ENCODE measurements around the gene RNASE8.
"Not testable (repeated sequence)": the region's sequence is repeated elsewhere in the genome, so short reads cannot be mapped to it uniquely, and the experiment has no call there.

The RNASE8 gene

GRCh38 chr14:21057803-21058675 lies at the start of gene RNASE8:
Gene RNASE8 (plus strand): TSS chr14:21057822. CDS start chr14:21057893, 71 bp downstream.
- DNase-seq (ENCODE audit: low spot score) (peak; percentile 35), FAIRE-seq (peak; percentile 65)

- FAIRE-seq; DNase-seq (ENCODE audit: low spot score): not testable (repeated sequence)
Measured at GRCh38 chr14:21009721-21010120, 47.9 kb upstream of the RNASE8 start.

DNA sequence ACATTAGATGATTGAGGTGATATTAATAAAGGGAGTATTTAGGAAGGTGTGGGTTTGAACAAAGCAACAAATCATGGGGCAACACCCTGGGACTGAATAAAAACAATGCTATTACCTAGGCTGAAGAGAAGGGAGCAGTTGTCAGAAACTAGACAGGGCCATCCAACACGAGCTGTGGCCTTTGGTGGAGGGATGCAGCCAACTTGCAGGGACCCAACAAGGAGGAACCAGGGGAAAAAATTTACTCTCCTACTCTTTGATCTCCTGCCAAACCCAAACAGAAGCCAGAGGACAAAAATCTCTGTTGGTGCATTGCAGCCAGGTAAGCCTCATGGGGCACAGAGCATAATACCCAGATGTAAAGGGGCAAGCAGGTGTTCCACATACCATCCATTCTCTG lies 46.5 kb upstream of the RNASE8 start:
- no peak for FAIRE-seq
- no peak for DNase-seq (ENCODE audit: low spot score)

- DNase-seq (ENCODE audit: low spot score) (peak; percentile 82), FAIRE-seq (peak; percentile 88)
Measured at GRCh38 chr14:21014761-21015190, 42.8 kb upstream of the RNASE8 start.

DNA sequence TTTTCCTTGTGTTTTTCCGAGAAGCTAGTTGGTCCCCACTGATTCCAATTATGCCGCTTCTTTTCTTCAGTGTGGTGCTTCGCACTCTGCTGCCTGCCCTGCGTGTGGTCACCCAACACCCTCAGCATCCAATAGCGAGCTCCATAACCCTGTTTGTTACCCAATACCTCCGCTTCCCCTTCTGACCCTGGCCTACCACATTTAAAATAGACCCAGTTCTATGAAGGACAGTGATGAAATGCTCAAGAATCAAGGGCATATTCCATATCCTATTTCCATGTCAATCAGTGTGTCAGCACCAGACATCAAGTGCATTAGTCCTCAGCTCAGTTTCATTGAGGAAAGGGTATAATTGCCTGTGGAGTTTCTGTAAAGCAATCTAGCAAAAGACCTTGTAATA lies 42.3 kb upstream of the RNASE8 start:
- DNase-seq (ENCODE audit: low spot score) (no peak), FAIRE-seq (no peak)

GRCh38 chr14:21016413-21017190 lies 41.0 kb upstream of the RNASE8 start:
- no peak for FAIRE-seq

GRCh38 chr14:21017528-21018245 lies 39.9 kb upstream of the RNASE8 start:
- DNase-seq (ENCODE audit: low spot score) (no peak), FAIRE-seq (no peak)

More at GRCh38 chr14:21016413-21017190, 41.0 kb upstream of the RNASE8 start:
- DNase-seq (ENCODE audit: low spot score): no peak

GRCh38 chr14:21018286-21018685 lies 39.3 kb upstream of the RNASE8 start:
- DNase-seq (ENCODE audit: low spot score) (no peak), FAIRE-seq (no peak)

GRCh38 chr14:21018781-21019180 lies 38.8 kb upstream of the RNASE8 start:
- DNase-seq (ENCODE audit: low spot score): no peak
- FAIRE-seq: no peak

DNA sequence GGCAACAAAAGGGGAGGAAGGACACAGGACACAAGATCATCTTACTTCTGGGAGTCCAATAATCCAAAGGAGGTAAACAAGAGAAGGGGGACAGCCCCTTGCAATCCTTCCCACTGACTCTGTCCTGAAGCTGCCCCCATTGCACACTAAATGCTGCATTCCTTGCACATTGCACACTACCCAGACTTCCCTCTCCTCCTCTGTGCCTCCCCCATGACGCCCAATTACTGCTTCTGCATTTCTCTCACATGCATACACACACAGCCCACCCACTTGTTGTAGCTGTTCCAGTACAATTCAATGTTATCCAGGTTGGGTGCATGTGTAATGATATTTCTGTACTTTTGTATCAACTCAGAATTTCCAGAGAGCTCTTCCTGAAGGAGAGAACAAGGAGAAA lies 38.3 kb upstream of the RNASE8 start:
- FAIRE-seq (peak; percentile 72), DNase-seq (ENCODE audit: low spot score) (no peak)

DNA sequence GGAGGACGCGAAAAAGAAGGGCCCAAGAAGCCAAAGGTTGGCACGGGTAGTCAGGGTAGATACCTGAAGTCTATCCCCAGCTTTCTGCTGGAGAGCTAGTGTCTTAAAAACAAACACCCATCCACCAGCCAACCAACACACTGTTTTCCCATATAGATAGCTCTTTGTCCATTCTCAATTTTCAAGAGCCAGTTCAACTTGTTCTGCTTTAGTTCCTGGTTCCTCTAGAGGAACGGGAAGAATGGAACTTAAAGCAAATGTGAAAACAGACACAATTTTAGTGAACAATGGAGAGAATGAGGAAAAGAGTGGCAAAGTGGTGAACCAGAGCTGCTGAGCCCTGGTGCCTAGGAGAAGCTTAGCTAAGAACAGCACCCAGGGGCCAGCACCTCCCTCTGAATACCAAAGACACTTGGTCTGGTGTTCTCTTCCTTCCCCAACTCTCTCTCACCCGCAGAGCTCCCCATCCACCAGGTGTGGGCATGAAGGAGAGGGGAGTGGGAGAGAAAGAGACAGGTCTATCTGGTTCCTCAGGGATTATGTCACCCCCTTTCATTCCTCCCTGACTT lies 36.6 kb upstream of the RNASE8 start:
- no peak for DNase-seq (ENCODE audit: low spot score)
- FAIRE-seq: no peak

- FAIRE-seq (no peak), DNase-seq (ENCODE audit: low spot score) (no peak)
Measured at GRCh38 chr14:21022686-21023085, 34.9 kb upstream of the RNASE8 start.

GRCh38 chr14:21023174-21023573 lies 34.4 kb upstream of the RNASE8 start:
- FAIRE-seq: no peak
- no peak for DNase-seq (ENCODE audit: low spot score)

- no peak for FAIRE-seq
Measured at GRCh38 chr14:21023817-21024584, 33.6 kb upstream of the RNASE8 start.

GRCh38 chr14:21024585-21025370 lies 32.8 kb upstream of the RNASE8 start, which contains the start of gene NDRG2:
Gene NDRG2 (minus strand): TSS chr14:21025061. CDS start chr14:21023315, 1,746 bp downstream.
- DNase-seq (ENCODE audit: low spot score): peak; percentile 94
- peak; percentile 61 for FAIRE-seq

More at GRCh38 chr14:21023817-21024584, 33.6 kb upstream of the RNASE8 start:
- DNase-seq (ENCODE audit: low spot score): no peak

- FAIRE-seq: peak; percentile 46
- DNase-seq (ENCODE audit: low spot score): no peak
Measured at GRCh38 chr14:21025371-21026273, 32.0 kb upstream of the RNASE8 start.

DNA sequence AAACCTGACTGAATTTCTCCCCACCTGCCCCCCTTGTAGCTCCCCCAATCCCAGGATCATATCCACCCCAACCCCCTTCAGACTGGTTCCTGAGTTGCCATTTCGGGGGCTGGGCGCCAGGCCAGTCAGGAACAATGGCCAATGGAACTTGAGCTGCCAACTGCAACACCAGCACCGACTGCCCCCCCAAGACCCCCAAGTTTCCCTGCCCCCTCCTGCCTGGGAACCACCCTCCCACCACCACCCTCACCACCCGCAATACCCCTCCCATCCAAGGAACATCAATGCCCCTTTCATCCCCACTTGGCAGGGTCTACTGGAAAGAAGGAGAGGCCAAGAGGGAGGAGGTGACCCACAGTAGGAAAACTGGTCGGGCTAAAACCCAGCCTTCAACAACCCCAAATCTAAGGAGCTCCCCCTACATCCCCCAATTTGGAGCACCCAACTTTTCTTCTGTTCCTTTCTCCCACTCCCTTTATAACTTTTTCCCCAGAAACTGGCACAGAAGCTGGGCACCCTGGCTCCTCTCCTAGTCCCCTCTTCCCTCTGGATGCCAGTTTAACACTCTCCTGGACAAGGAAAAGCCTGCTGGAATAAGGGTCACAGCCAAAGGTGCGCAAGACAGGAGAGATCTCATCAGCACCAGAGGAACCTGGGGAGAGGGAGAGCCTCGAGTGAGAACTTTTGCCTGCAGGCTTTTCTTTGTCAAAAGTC lies 31.2 kb upstream of the RNASE8 start:
- DNase-seq (ENCODE audit: low spot score) (no peak), FAIRE-seq (no peak)

- no peak for DNase-seq (ENCODE audit: low spot score)
- FAIRE-seq: no peak
Measured at GRCh38 chr14:21026988-21027315, 30.7 kb upstream of the RNASE8 start.

Measured in urothelium cell line (cell line).